Tibial artery (tissue), 4 donors: Measurements from ENCODE around the gene CUX1.
"Not testable (repeated sequence)": the region's sequence is repeated elsewhere in the genome, so short reads cannot be mapped to it uniquely, and the experiment has no call there.

Experiments used
- DNase-seq, 2 donors: peaks; one replicate each; pipeline ENCODE4 v3.0.0-alpha.2; 2019
- H3K27ac ChIP-seq, 2 donors: fragments of 200-600 bp; sonication (generic) in 1 of 2; 1 replicate in 1 of 2; 2 replicates in 1 of 2; pipeline ENCODE4 v1.5.1; 2018 to 2019; ENCODE audit warnings: mild to moderate bottlenecking in 1 of 2
- H3K27me3 ChIP-seq, 2 donors: fragments of 200-600 bp; sonication (generic) in 1 of 2; one replicate each; pipeline versions ENCODE4 v1.5.1 to v1.6.0; 2016 to 2019
- H3K36me3 ChIP-seq, 3 donors: fragments of 200-600 bp; sonication (generic) in 2 of 3; one replicate each; pipeline ENCODE4 v1.5.1; 2016 to 2019; ENCODE audit warnings: mild to moderate bottlenecking in 2 of 3
- H3K4me1 ChIP-seq, 4 donors: fragments of 200-600 bp; sonication (generic) in 2 of 4; 1 replicate in 3 of 4; 2 replicates in 1 of 4; pipeline ENCODE4 v1.5.1; 2016 to 2019
- H3K4me3 ChIP-seq, 2 donors: fragments of 200-600 bp; sonication (generic) in 1 of 2; 1 replicate in 1 of 2; 2 replicates in 1 of 2; pipeline ENCODE4 v1.5.1; 2018 to 2019; ENCODE audit warnings: mild to moderate bottlenecking in 2 of 2
- H3K9me3 ChIP-seq, 3 donors: fragments of 200-600 bp; sonication (generic) in 1 of 3; one replicate each; pipeline ENCODE4 v1.5.1; 2016 to 2019
- CTCF ChIP-seq, 2 experiments: fragments of 200-600 bp in 1 of 2; fragments of 450-650 bp in 1 of 2; IDR thresholded peaks; one replicate each; pipeline ENCODE4 v1.5.1; 2017 to 2019; ENCODE audit warnings: antibody characterized with exemption in 2 of 2, mild to moderate bottlenecking in 1 of 2, moderate library complexity in 1 of 2
- intact Hi-C: fragments of 100-400 bp; cut with DNase I; formaldehyde crosslinking; loops from one replicate; pipeline ENCODE4 v1.15.0; 2023; ENCODE audit warnings: low total_unique reads

Gene CUX1

GRCh38 chr7:102323914-102324195 lies 506.4 kb downstream of the CUX1 start:
- Histone ChIP-seq H3K36me3 (no peaks in the 10 kb centered on the region), H3K27ac (no peak overlapping the region), H3K27me3 (peaks cover 0 to 51% of the 10 kb centered on the region in 2 donors), H3K4me3 (no peak overlapping the region), H3K9me3 (no peaks in the 10 kb centered on the region), H3K4me1 (no peaks in the 10 kb centered on the region)
- DNase-seq, result peak in 1 of 2 donors; percentile 33
- intact Hi-C loops, result no loop called here
- TF ChIP-seq CTCF (IDR thresholded peaks at IDR 0.05), result no peak

- H3K36me3 ChIP-seq, H3K9me3 ChIP-seq, H3K27ac ChIP-seq, H3K4me1 ChIP-seq, intact Hi-C loops, H3K4me3 ChIP-seq: not testable (repeated sequence)
- DNase-seq, result peak in 1 of 2 donors; percentile 16
- peaks cover 0 to 49% of the 10 kb centered on the region in 2 donors for H3K27me3 ChIP-seq
Measured at GRCh38 chr7:102325106-102325505, 507.7 kb downstream of the CUX1 start.

- TF ChIP-seq CTCF (IDR thresholded peaks at IDR 0.05), result no peak
- H3K27ac ChIP-seq, result no peak overlapping the region
- intact Hi-C loops, result no loop called here
- H3K36me3 ChIP-seq, result no peaks in the 10 kb centered on the region
- H3K27me3 ChIP-seq, result peaks cover 0 to 39% of the 10 kb centered on the region in 2 donors
- no peaks in the 10 kb centered on the region for H3K4me1 ChIP-seq
- H3K4me3 ChIP-seq, result no peak overlapping the region
- no peak for DNase-seq
- no peaks in the 10 kb centered on the region for H3K9me3 ChIP-seq
Measured at GRCh38 chr7:102326157-102326889, 508.9 kb downstream of the CUX1 start.

- H3K27me3 ChIP-seq, result peaks cover 0 to 37% of the 10 kb centered on the region in 2 donors
- H3K9me3 ChIP-seq, H3K36me3 ChIP-seq, H3K27ac ChIP-seq, H3K4me3 ChIP-seq, intact Hi-C loops, H3K4me1 ChIP-seq: not testable (repeated sequence)
- DNase-seq, result peak in 1 of 2 donors; percentile 4
Measured at GRCh38 chr7:102327183-102327582, 509.8 kb downstream of the CUX1 start.

GRCh38 chr7:102328863-102329262 lies 511.4 kb downstream of the CUX1 start:
- intact Hi-C loops, H3K4me1 ChIP-seq, H3K9me3 ChIP-seq, H3K36me3 ChIP-seq, H3K4me3 ChIP-seq, H3K27ac ChIP-seq: not testable (repeated sequence)
- peak in 1 of 2 donors; percentile 1 for DNase-seq
- peaks cover 0 to 31% of the 10 kb centered on the region in 2 donors for H3K27me3 ChIP-seq

- H3K27ac ChIP-seq, H3K9me3 ChIP-seq, intact Hi-C loops, H3K4me3 ChIP-seq, H3K36me3 ChIP-seq, H3K4me1 ChIP-seq: not testable (repeated sequence)
- peak in 1 of 2 donors; percentile 5 for DNase-seq
- peaks cover 0 to 26% of the 10 kb centered on the region in 2 donors for H3K27me3 ChIP-seq
Measured at GRCh38 chr7:102329366-102329765, 511.9 kb downstream of the CUX1 start.

- H3K36me3 ChIP-seq, DNase-seq, intact Hi-C loops, H3K4me3 ChIP-seq, H3K27ac ChIP-seq, H3K4me1 ChIP-seq, H3K9me3 ChIP-seq: not testable (repeated sequence)
- peaks cover 0 to 21% of the 10 kb centered on the region in 2 donors for H3K27me3 ChIP-seq
Measured at GRCh38 chr7:102330666-102331460, 513.4 kb downstream of the CUX1 start.
